GM21529 (cell line): ENCODE measurements around the gene C19orf12.

Source experiments
- ATAC-seq: cut with Tn5 transposase; IDR thresholded peaks from one replicate; pipeline ENCODE4 v1.9.1; 2021; ENCODE audit not compliant: unreplicated experiment

C19orf12 gene

GRCh38 chr19:29714953-29715700 is at the start of gene C19orf12:
TSS of gene C19orf12 (minus strand) at chr19:29715261. CDS start at chr19:29708413, 6,848 bp downstream.
- peak; percentile 73 for ATAC-seq

- no peak for ATAC-seq
Measured at GRCh38 chr19:29764361-29764760, 49.3 kb upstream of the C19orf12 start.

GRCh38 chr19:29763196-29763595 is 48.1 kb upstream of the C19orf12 start:
- ATAC-seq = no peak

- ATAC-seq = no peak
Measured at GRCh38 chr19:29761575-29762232, 46.6 kb upstream of the C19orf12 start.

- ATAC-seq = no peak
Measured at GRCh38 chr19:29760752-29761502, 45.9 kb upstream of the C19orf12 start.

- ATAC-seq = no peak
Measured at GRCh38 chr19:29759359-29759758, 44.3 kb upstream of the C19orf12 start.

- no peak for ATAC-seq
Measured at GRCh38 chr19:29758863-29759262, 43.8 kb upstream of the C19orf12 start.

GRCh38 chr19:29757551-29757950 is 42.5 kb upstream of the C19orf12 start:
- no peak for ATAC-seq

- no peak for ATAC-seq
Measured at GRCh38 chr19:29753934-29754305, 38.9 kb upstream of the C19orf12 start.

- no peak for ATAC-seq
Measured at GRCh38 chr19:29753190-29753933, 38.3 kb upstream of the C19orf12 start.

- no peak for ATAC-seq
Measured at GRCh38 chr19:29752450-29753025, 37.5 kb upstream of the C19orf12 start.

- ATAC-seq = no peak
Measured at GRCh38 chr19:29751932-29752331, 36.9 kb upstream of the C19orf12 start.

GRCh38 chr19:29750001-29750400 is 34.9 kb upstream of the C19orf12 start:
- no peak for ATAC-seq

GRCh38 chr19:29748996-29749849 is 34.2 kb upstream of the C19orf12 start:
- no peak for ATAC-seq

- ATAC-seq = no peak
Measured at GRCh38 chr19:29745253-29745652, 30.2 kb upstream of the C19orf12 start.

GRCh38 chr19:29743681-29744080 is 28.6 kb upstream of the C19orf12 start:
- no peak for ATAC-seq

GRCh38 chr19:29741776-29742175 is 26.7 kb upstream of the C19orf12 start:
- ATAC-seq = no peak

GRCh38 chr19:29741226-29741625 is 26.2 kb upstream of the C19orf12 start:
- ATAC-seq = no peak

GRCh38 chr19:29737461-29738000 is 22.5 kb upstream of the C19orf12 start:
- ATAC-seq = no peak

- no peak for ATAC-seq
Measured at GRCh38 chr19:29735829-29736228, 20.8 kb upstream of the C19orf12 start.
